ENCODE data around the gene KRT31.

DNA sequence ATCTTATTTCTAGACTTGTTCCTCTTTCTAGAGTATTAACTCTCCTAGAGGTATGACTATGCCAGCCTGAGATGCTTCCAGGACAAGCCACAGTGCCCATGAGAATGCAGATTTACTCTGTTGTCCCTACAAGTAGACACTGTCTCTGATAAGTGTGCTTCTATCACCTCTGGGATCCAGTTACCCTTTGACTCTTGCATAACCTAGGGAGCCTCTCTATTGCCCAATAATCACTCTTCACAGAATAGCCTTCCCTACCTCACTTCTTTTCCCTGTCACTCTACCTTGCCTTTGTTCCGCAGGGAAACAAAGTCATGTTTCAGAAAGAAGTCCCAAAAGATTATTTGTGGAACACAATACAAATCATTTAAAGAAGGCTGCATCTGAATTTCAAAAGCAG lies 13.7 kb downstream of the KRT31 start:
- TF ChIP-seq CTCF (IDR thresholded peaks at IDR 0.05): no peak
- no peak for TF ChIP-seq POLR2AphosphoS5 (IDR thresholded peaks at IDR 0.05)
- TF ChIP-seq EP300 (IDR thresholded peaks at IDR 0.05): no peak
- no peak for TF ChIP-seq POLR2A (IDR thresholded peaks at IDR 0.05; ENCODE audit: low read depth)

Measured in esophagus muscularis mucosa (tissue), 4 donors.